ENCODE measurements around the gene CLIP3. TPM values are rescaled to one million over a fixed set of nuclear protein-coding genes. Genes with fewer than 3 reads are reported as not detected.

CLIP3 gene
- total and polyA plus RNA-seq, 2 of the 13 experiments (the other 11 are each of a cell fraction or from before 2014, with no cell fraction given), result 0.15 to 1.2 TPM

- TF ChIP-seq ZNF276 (CRISPR knock-in tag; IDR thresholded peaks at IDR 0.05; ENCODE audit: low read depth) (no peak; the same call in 1 of the 2 replicates), ZNF234 (CRISPR knock-in tag; conservative IDR thresholded peaks at IDR 0.05) (peak; percentile 86), IKZF5 (CRISPR knock-in tag; IDR thresholded peaks at IDR 0.05) (no peak), LRRFIP1 (CRISPR knock-in tag; conservative IDR thresholded peaks at IDR 0.05) (no peak), ZBTB10 (CRISPR knock-in tag; IDR thresholded peaks at IDR 0.05; ENCODE audit: borderline replicate concordance) (no peak), ATF7-NPFF (CRISPR knock-in tag; IDR thresholded peaks at IDR 0.05; ENCODE audit: low read depth) (peak; percentile 63), IKZF4 (CRISPR knock-in tag; IDR thresholded peaks at IDR 0.05; ENCODE audit: borderline replicate concordance, low read depth, not compliant biosample characterization) (no peak), HOXA3 (CRISPR knock-in tag; IDR thresholded peaks at IDR 0.05) (peak; percentile 96), FOXK2 (IDR thresholded peaks at IDR 0.05) (no peak), HMG20A (CRISPR knock-in tag; IDR thresholded peaks at IDR 0.05; ENCODE audit: borderline replicate concordance) (no peak), DMTF1 (CRISPR knock-in tag; IDR thresholded peaks at IDR 0.05) (no peak), JARID2 (CRISPR knock-in tag; IDR thresholded peaks at IDR 0.05; ENCODE audit: insufficient replicate concordance) (no peak), MXD3 (CRISPR knock-in tag; IDR thresholded peaks at IDR 0.05) (peak; percentile 64; the same call in 1 of the 2 replicates), ZNF205 (CRISPR knock-in tag; IDR thresholded peaks at IDR 0.05) (no peak), SETDB1 (CRISPR knock-in tag; IDR thresholded peaks at IDR 0.05; ENCODE audit: borderline replicate concordance) (no peak)
Observed at GRCh38 chr19:35995048-35995993, 37.4 kb downstream of the CLIP3 start, which contains the start of gene SDHAF1 (continued).

All from HepG2 (cell line).